HPDE6-E6E7 (cell line): ENCODE data around the gene GNAI3.

Source experiments
- DNase-seq: peaks from one replicate; pipeline ENCODE4 v3.0.0; 2011; ENCODE audit warnings: missing footprints; ENCODE audit errors: extremely low spot score

GNAI3 gene

GRCh38 chr1:109546311-109547109 lies 1.9 kb upstream of the GNAI3 start:
- peak; percentile 82 for DNase-seq

- DNase-seq = no peak
Observed at GRCh38 chr1:109547463-109548320, 723 bp upstream of the GNAI3 start.

- no peak for DNase-seq
Observed at GRCh38 chr1:109556563-109556962, 8.1 kb downstream of the GNAI3 start.

GRCh38 chr1:109557520-109557919 lies 9.1 kb downstream of the GNAI3 start:
- DNase-seq = no peak

GRCh38 chr1:109559995-109560394 lies 11.6 kb downstream of the GNAI3 start:
- DNase-seq = no peak

GRCh38 chr1:109564194-109564878 lies 15.9 kb downstream of the GNAI3 start:
- no peak for DNase-seq

GRCh38 chr1:109565241-109565640 lies 16.8 kb downstream of the GNAI3 start:
- DNase-seq = no peak

- DNase-seq = no peak
Observed at GRCh38 chr1:109566982-109567381, 18.6 kb downstream of the GNAI3 start.

- no peak for DNase-seq
Observed at GRCh38 chr1:109567877-109568672, 19.7 kb downstream of the GNAI3 start.

- DNase-seq = no peak
Observed at GRCh38 chr1:109569323-109569722, 20.9 kb downstream of the GNAI3 start.

- peak; percentile 44 for DNase-seq
Observed at GRCh38 chr1:109570414-109570813, 22.0 kb downstream of the GNAI3 start.

- no peak for DNase-seq
Observed at GRCh38 chr1:109573785-109574184, 25.4 kb downstream of the GNAI3 start.

GRCh38 chr1:109578947-109579443 lies 30.6 kb downstream of the GNAI3 start:
- no peak for DNase-seq

GRCh38 chr1:109579491-109579890 lies 31.1 kb downstream of the GNAI3 start:
- DNase-seq = no peak

GRCh38 chr1:109582021-109582420 lies 33.6 kb downstream of the GNAI3 start:
- DNase-seq = no peak

GRCh38 chr1:109584766-109585165 lies 36.4 kb downstream of the GNAI3 start:
- no peak for DNase-seq

- no peak for DNase-seq
Observed at GRCh38 chr1:109586055-109586454, 37.6 kb downstream of the GNAI3 start.

GRCh38 chr1:109589177-109589576 lies 40.8 kb downstream of the GNAI3 start:
- no peak for DNase-seq

- no peak for DNase-seq
Observed at GRCh38 chr1:109589679-109590078, 41.3 kb downstream of the GNAI3 start.

GRCh38 chr1:109592916-109593315 lies 44.5 kb downstream of the GNAI3 start:
- no peak for DNase-seq

- DNase-seq = no peak
Observed at GRCh38 chr1:109595531-109595930, 47.1 kb downstream of the GNAI3 start.
